Neural progenitor cell (in vitro differentiated cells): ENCODE data around the gene RNF214. TPM values are rescaled to one million over a fixed set of nuclear protein-coding genes. Genes with fewer than 3 reads are reported as not detected.

Experiments used
- DNase-seq: peaks from one replicate; pipeline ENCODE4 v3.0.0-alpha.2; 2016; ENCODE audit warnings: low spot score
- H2AFZ ChIP-seq: fragments of 200-600 bp; sonication (generic); replicated peaks from 2 replicates; pipeline ENCODE4 v1.6.1; 2016; ENCODE audit warnings: antibody characterized with exemption
- H3F3A ChIP-seq: fragments of 200-600 bp; sonication (generic); 2 replicates; pipeline ENCODE4 v1.6.1; 2016; ENCODE audit warnings: antibody characterized with exemption, low read depth
- H3K27ac ChIP-seq: fragments of 200-600 bp; sonication (generic); 2 replicates; pipeline ENCODE4 v1.5.1; 2016; ENCODE audit warnings: mild to moderate bottlenecking
- H3K27me3 ChIP-seq: fragments of 200-600 bp; sonication (generic); 2 replicates; pipeline ENCODE4 v1.6.1; 2016; ENCODE audit warnings: mild to moderate bottlenecking, moderate library complexity
- H3K36me3 ChIP-seq: fragments of 200-600 bp; sonication (generic); 2 replicates; pipeline ENCODE4 v1.5.1; 2016
- H3K4me1 ChIP-seq: fragments of 200-600 bp; sonication (generic); 2 replicates; pipeline ENCODE4 v1.6.1; 2016; ENCODE audit warnings: mixed run types
- H3K4me2 ChIP-seq: fragments of 200-600 bp; sonication (generic); 2 replicates; pipeline ENCODE4 v1.6.1; 2016
- H3K4me3 ChIP-seq: fragments of 200-600 bp; sonication (generic); 2 replicates; pipeline ENCODE4 v1.5.1; 2016
- H3K79me2 ChIP-seq: fragments of 200-600 bp; sonication (generic); 2 replicates; pipeline ENCODE4 v1.6.1; 2016; ENCODE audit warnings: low read depth
- H3K9ac ChIP-seq: fragments of 200-600 bp; sonication (generic); 2 replicates; pipeline ENCODE4 v1.6.1; 2016
- H3K9me3 ChIP-seq: fragments of 200-600 bp; sonication (generic); 2 replicates; pipeline ENCODE4 v1.5.1; 2016; ENCODE audit warnings: low read depth
- H4K20me1 ChIP-seq: fragments of 200-600 bp; sonication (generic); 2 replicates; pipeline ENCODE4 v1.6.1; 2016; ENCODE audit warnings: low read depth
- H3K27ac Mint-ChIP-seq: 3 replicates; pipeline ENCODE4 v1.8.0; 2021; ENCODE audit warnings: mixed read lengths
- H3K27me3 Mint-ChIP-seq: 2 replicates; pipeline ENCODE4 v1.8.0; 2022; ENCODE audit warnings: low read depth, mild to moderate bottlenecking, inconsistent platforms, moderate library complexity, mixed read lengths; ENCODE audit not compliant: insufficient read depth
- H3K36me3 Mint-ChIP-seq: 3 replicates; pipeline ENCODE4 v1.8.0; 2021; ENCODE audit warnings: mixed read lengths
- H3K4me1 Mint-ChIP-seq: 3 replicates; pipeline ENCODE4 v1.8.0; 2021; ENCODE audit warnings: mixed read lengths
- H3K4me3 Mint-ChIP-seq: 3 replicates; pipeline ENCODE4 v1.8.0; 2021; ENCODE audit warnings: mild to moderate bottlenecking, moderate library complexity, mixed read lengths
- H3K9me3 Mint-ChIP-seq: 3 replicates; pipeline ENCODE4 v1.8.0; 2020; ENCODE audit warnings: mixed read lengths
- CTCF ChIP-seq: fragments of 200-600 bp; sonication (generic); IDR thresholded peaks from 2 replicates; pipeline ENCODE4 v1.5.1; 2017; ENCODE audit warnings: antibody characterized with exemption, mild to moderate bottlenecking
- EZH2 ChIP-seq: fragments of 200-600 bp; sonication (generic); IDR thresholded peaks from 2 replicates; pipeline ENCODE4 v1.6.1; 2017; ENCODE audit warnings: antibody characterized with exemption, mild to moderate bottlenecking, moderate library complexity
- EZH2phosphoT487 ChIP-seq: fragments of 200-600 bp; sonication (generic); IDR thresholded peaks from 2 replicates; pipeline ENCODE4 v1.6.1; 2017; ENCODE audit warnings: antibody characterized with exemption
- total RNA-seq: library from RNA; depleted of rRNA; stranded (reverse); fragments of >200 nt; gene quantifications from 2 replicates; pipeline ENCODE4 v1.2.3, GENCODE V29; 2015; ENCODE audit warnings: low replicate concordance

Gene RNF214
- total RNA-seq, 1 donor from 2014 or later: 43.6 TPM

- TF ChIP-seq EZH2phosphoT487 (no peak), CTCF (no peak), EZH2 (no peak)
- no peak overlapping the region for H3K27ac Mint-ChIP-seq
- no peak for DNase-seq
- H2AFZ ChIP-seq: no peak overlapping the region
- no peaks in the 10 kb centered on the region for H3K79me2 ChIP-seq
- H3K4me1 ChIP-seq: no peaks in the 10 kb centered on the region
- no peak overlapping the region for H3K27ac ChIP-seq
- no peaks in the 10 kb centered on the region for H4K20me1 ChIP-seq
- H3K27me3 Mint-ChIP-seq: peaks cover 4% of the 10 kb centered on the region
- no peak overlapping the region for H3K9ac ChIP-seq
- no peak overlapping the region for H3K4me2 ChIP-seq
- peaks cover 11% of the 10 kb centered on the region for H3K36me3 ChIP-seq
- no peaks in the 10 kb centered on the region for H3K27me3 ChIP-seq
- H3K9me3 ChIP-seq: no peaks in the 10 kb centered on the region
- no peak overlapping the region for H3K4me3 Mint-ChIP-seq
- H3K36me3 Mint-ChIP-seq: peaks cover 39% of the 10 kb centered on the region
- H3K4me3 ChIP-seq: no peak overlapping the region
- no peaks in the 10 kb centered on the region for H3F3A ChIP-seq
- peaks cover 2% of the 10 kb centered on the region for H3K4me1 Mint-ChIP-seq
- H3K9me3 Mint-ChIP-seq: no peaks in the 10 kb centered on the region
Observed at GRCh38 chr11:117249571-117249970, 17.1 kb downstream of the RNF214 start.

- H3K9me3 ChIP-seq: no peaks in the 10 kb centered on the region
- no peak for DNase-seq
- H4K20me1 ChIP-seq: no peaks in the 10 kb centered on the region
- H3K4me1 ChIP-seq: no peaks in the 10 kb centered on the region
- peaks cover 2% of the 10 kb centered on the region for H3K4me1 Mint-ChIP-seq
- no peak overlapping the region for H3K4me3 ChIP-seq
- H3K27ac ChIP-seq: no peak overlapping the region
- H3K36me3 Mint-ChIP-seq: peaks cover 30% of the 10 kb centered on the region
- H3K79me2 ChIP-seq: no peaks in the 10 kb centered on the region
- no peak overlapping the region for H3K4me2 ChIP-seq
- peaks cover 3% of the 10 kb centered on the region for H3K36me3 ChIP-seq
- no peaks in the 10 kb centered on the region for H3K27me3 ChIP-seq
- no peak for TF ChIP-seq CTCF
- TF ChIP-seq EZH2: no peak
- no peak for TF ChIP-seq EZH2phosphoT487
- H3K27me3 Mint-ChIP-seq: peaks cover 4% of the 10 kb centered on the region
- no peaks in the 10 kb centered on the region for H3F3A ChIP-seq
- no peak overlapping the region for H3K27ac Mint-ChIP-seq
- H3K4me3 Mint-ChIP-seq: no peak overlapping the region
- no peaks in the 10 kb centered on the region for H3K9me3 Mint-ChIP-seq
- no peak overlapping the region for H2AFZ ChIP-seq
- no peak overlapping the region for H3K9ac ChIP-seq
Observed at GRCh38 chr11:117251506-117251905, 19.0 kb downstream of the RNF214 start.

- H3K4me1 ChIP-seq: no peaks in the 10 kb centered on the region
- TF ChIP-seq CTCF: no peak
- TF ChIP-seq EZH2: no peak
- no peak for TF ChIP-seq EZH2phosphoT487
- Mint-ChIP-seq H3K27me3 (peaks cover 3% of the 10 kb centered on the region), H3K9me3 (no peaks in the 10 kb centered on the region), H3K36me3 (peaks cover 22% of the 10 kb centered on the region), H3K4me3 (no peak overlapping the region), H3K27ac (no peak overlapping the region), H3K4me1 (peaks cover 2% of the 10 kb centered on the region)
- no peak for DNase-seq
- no peak overlapping the region for H3K4me2 ChIP-seq
- H3K9me3 ChIP-seq: no peaks in the 10 kb centered on the region
- H3K27ac ChIP-seq: no peak overlapping the region
- H3K79me2 ChIP-seq: no peaks in the 10 kb centered on the region
- H3F3A ChIP-seq: no peaks in the 10 kb centered on the region
- no peaks in the 10 kb centered on the region for H4K20me1 ChIP-seq
- no peaks in the 10 kb centered on the region for H3K27me3 ChIP-seq
- H2AFZ ChIP-seq: no peak overlapping the region
- H3K9ac ChIP-seq: no peak overlapping the region
- H3K36me3 ChIP-seq: no peaks in the 10 kb centered on the region
- H3K4me3 ChIP-seq: no peak overlapping the region
Observed at GRCh38 chr11:117255966-117256365, 23.5 kb downstream of the RNF214 start.
